ENCODE data around the gene TRPV4. TPM values are rescaled to one million over a fixed set of nuclear protein-coding genes. Genes with fewer than 3 reads are reported as not detected.

The TRPV4 gene
- total and polyA plus RNA-seq, 2 experiments from 2014 or later, result 0.66 to 1.1 TPM

GRCh38 chr12:109831929-109832328, 1.3 kb downstream of the TRPV4 start (continued):
- TF ChIP-seq STAT1 (IDR thresholded peaks at IDR 0.05; ENCODE audit: unreplicated experiment) (no peak), EZH2phosphoT487 (IDR thresholded peaks at IDR 0.05; ENCODE audit: unreplicated experiment) (no peak), ETS1 (IDR thresholded peaks at IDR 0.05) (no peak), JUNB (IDR thresholded peaks at IDR 0.05; ENCODE audit: unreplicated experiment) (no peak), CREB1 (CRISPR knock-in tag; IDR thresholded peaks at IDR 0.05; ENCODE audit: low read depth) (no peak)

GRCh38 chr12:109831365-109831764, 1.8 kb downstream of the TRPV4 start:
- no peak for TF ChIP-seq REST (IDR thresholded peaks at IDR 0.05; ENCODE audit: unreplicated experiment)
- no peak for TF ChIP-seq CREB1 (CRISPR knock-in tag; IDR thresholded peaks at IDR 0.05; ENCODE audit: low read depth)
- TF ChIP-seq EZH2 (IDR thresholded peaks at IDR 0.05; ENCODE audit: low read depth, unreplicated experiment), result no peak
- H2AFZ ChIP-seq, result no peak overlapping the region
- no peaks in the 10 kb centered on the region for H3K36me3 ChIP-seq (ENCODE audit: insufficient read depth)
- ATAC-seq (no peak), DNase-seq (ENCODE audit: low spot score) (no peak)
- Mint-ChIP-seq H3K9me3 (no peaks in the 10 kb centered on the region), H3K4me1 (peaks cover 3% of the 10 kb centered on the region; the same call in 1 of the 3 replicates), H3K36me3 (ENCODE audit: low read depth) (no peaks in the 10 kb centered on the region), H3K27ac (no peak overlapping the region), H3K4me3 (no peak overlapping the region), H3K27me3 (ENCODE audit: insufficient read depth, low read depth, poor library complexity) (peaks cover 5% of the 10 kb centered on the region)
- no peaks in the 10 kb centered on the region for H3K4me1 ChIP-seq (ENCODE audit: insufficient read depth)
- H3K27ac ChIP-seq (ENCODE audit: low read depth), result no peak overlapping the region
- H3K4me2 ChIP-seq, result no peak overlapping the region
- no peaks in the 10 kb centered on the region for H3K27me3 ChIP-seq (ENCODE audit: insufficient read depth)
- no peaks in the 10 kb centered on the region for H3K9me2 ChIP-seq (ENCODE audit: insufficient read depth)
- H3K79me2 ChIP-seq (replicated peaks; ENCODE audit: insufficient read depth), result no peaks in the 10 kb centered on the region
- no peaks in the 10 kb centered on the region for H4K20me1 ChIP-seq (replicated peaks; ENCODE audit: insufficient read depth)
- no peak overlapping the region for H3K4me3 ChIP-seq
- no peaks in the 10 kb centered on the region for H3F3A ChIP-seq (replicated peaks; ENCODE audit: low read depth)

GRCh38 chr12:109830718-109831117, 2.5 kb downstream of the TRPV4 start:
- no peak overlapping the region for H3K4me3 Mint-ChIP-seq
- Histone ChIP-seq H3F3A (replicated peaks; ENCODE audit: low read depth) (no peaks in the 10 kb centered on the region), H3K27me3 (ENCODE audit: insufficient read depth) (no peaks in the 10 kb centered on the region), H2AFZ (no peak overlapping the region), H3K4me1 (ENCODE audit: insufficient read depth) (no peaks in the 10 kb centered on the region), H3K9me2 (ENCODE audit: insufficient read depth) (no peaks in the 10 kb centered on the region), H4K20me1 (replicated peaks; ENCODE audit: insufficient read depth) (no peaks in the 10 kb centered on the region), H3K79me2 (replicated peaks; ENCODE audit: insufficient read depth) (no peaks in the 10 kb centered on the region), H3K36me3 (ENCODE audit: insufficient read depth) (no peaks in the 10 kb centered on the region), H3K4me3 (no peak overlapping the region), H3K27ac (ENCODE audit: low read depth) (no peak overlapping the region), H3K4me2 (no peak overlapping the region)
- peaks cover 3% of the 10 kb centered on the region; the same call in 1 of the 3 replicates for H3K4me1 Mint-ChIP-seq
- no peaks in the 10 kb centered on the region for H3K36me3 Mint-ChIP-seq (ENCODE audit: low read depth)
- H3K27ac Mint-ChIP-seq, result no peak overlapping the region
- peaks cover 2% of the 10 kb centered on the region for H3K27me3 Mint-ChIP-seq (ENCODE audit: insufficient read depth, low read depth, poor library complexity)
- H3K9me3 Mint-ChIP-seq, result no peaks in the 10 kb centered on the region
- DNase-seq (ENCODE audit: low spot score), result no peak
- TF ChIP-seq NANOG (IDR thresholded peaks at IDR 0.05; ENCODE audit: borderline replicate concordance), result no peak
- no peak for TF ChIP-seq ZNF114 (CRISPR knock-in tag; IDR thresholded peaks at IDR 0.05)
- TF ChIP-seq JUNB (IDR thresholded peaks at IDR 0.05; ENCODE audit: unreplicated experiment), result no peak
- no peak for TF ChIP-seq ZNF331 (CRISPR knock-in tag; IDR thresholded peaks at IDR 0.05; ENCODE audit: low read depth)
- no peak for TF ChIP-seq CTCF (conservative IDR thresholded peaks at IDR 0.05; ENCODE audit: low read depth in 2 of 2)
- TF ChIP-seq CREB1 (CRISPR knock-in tag; IDR thresholded peaks at IDR 0.05; ENCODE audit: low read depth), result no peak
- no peak for ATAC-seq

Measured in GM23338 (cell line).